HCT116 (cell line): ENCODE results near the gene PARP9.

ENCODE experiments used
- CEBPB ChIP-seq: IDR thresholded peaks from 2 replicates; pipeline ENCODE4 v1.6.1; 2012; ENCODE audit warnings: low read depth
- EGR1 ChIP-seq: IDR thresholded peaks from 2 replicates; pipeline ENCODE4 v1.6.1; 2012; ENCODE audit warnings: low read depth
- EZH2 ChIP-seq: fragments of 200-600 bp; sonication (generic); IDR thresholded peaks from 2 replicates; pipeline ENCODE4 v1.6.1; 2017; ENCODE audit warnings: antibody characterized with exemption, mixed run types
- EZH2phosphoT487 ChIP-seq: fragments of 200-600 bp; IDR thresholded peaks from 2 replicates; pipeline ENCODE4 v1.6.1; 2018; ENCODE audit warnings: antibody characterized with exemption, borderline replicate concordance
- POLR2A ChIP-seq: IDR thresholded peaks from 2 replicates; pipeline ENCODE4 v1.7.0; 2011; ENCODE audit warnings: borderline replicate concordance; ENCODE audit not compliant: insufficient read depth, insufficient read length; ENCODE audit errors: extremely low read depth
- POLR2AphosphoS5 ChIP-seq: IDR thresholded peaks from 2 replicates; pipeline ENCODE4 v1.6.1; 2011; ENCODE audit warnings: mild to moderate bottlenecking, low read depth, low read length, moderate library complexity
- RAD21 ChIP-seq: IDR thresholded peaks from 2 replicates; pipeline ENCODE4 v1.6.1; 2012; ENCODE audit warnings: low read depth, mild to moderate bottlenecking
- YY1 ChIP-seq: IDR thresholded peaks from 2 replicates; pipeline ENCODE4 v1.6.1; 2011; ENCODE audit warnings: low read length, low read depth, moderate library complexity, mild to moderate bottlenecking; ENCODE audit not compliant: insufficient replicate concordance; ENCODE audit errors: extremely low read depth
- ZFX ChIP-seq: fragments of 450-650 bp; IDR thresholded peaks from 2 replicates; pipeline ENCODE4 v1.6.1; 2017
- ZNF274 ChIP-seq: fragments of 200-500 bp; sonication (Bioruptor generic); IDR thresholded peaks from 2 replicates; pipeline ENCODE4 v1.6.1; 2014; ENCODE audit warnings: mild to moderate bottlenecking, low read depth, low read length, inconsistent platforms
- TF ChIP-seq, protein P1 (sequence below), 3 experiments: fragments of 200-600 bp in 1 of 3; sonication (generic) in 1 of 3; IDR thresholded peaks in 2 of 3; conservative IDR thresholded peaks in 1 of 3; 2 replicates each; pipeline ENCODE4 v1.5.1; 2012 to 2017; ENCODE audit warnings: low read depth in 2 of 3, low read length in 2 of 3, antibody characterized with exemption in 1 of 3, borderline replicate concordance in 1 of 3, control low read depth in 1 of 3, mild to moderate bottlenecking in 1 of 3, mixed read lengths in 1 of 3, mixed run types in 1 of 3, moderate library complexity in 1 of 3; ENCODE audit not compliant: insufficient read depth in 1 of 3
- TF ChIP-seq, protein P2 (sequence below): IDR thresholded peaks from 2 replicates; pipeline ENCODE4 v1.6.1; 2012; ENCODE audit warnings: low read depth

- TF ChIP-seq POLR2A, result no peak
- TF ChIP-seq POLR2AphosphoS5, result no peak
- TF ChIP-seq CEBPB, result no peak
- TF ChIP-seq, protein P1, sequence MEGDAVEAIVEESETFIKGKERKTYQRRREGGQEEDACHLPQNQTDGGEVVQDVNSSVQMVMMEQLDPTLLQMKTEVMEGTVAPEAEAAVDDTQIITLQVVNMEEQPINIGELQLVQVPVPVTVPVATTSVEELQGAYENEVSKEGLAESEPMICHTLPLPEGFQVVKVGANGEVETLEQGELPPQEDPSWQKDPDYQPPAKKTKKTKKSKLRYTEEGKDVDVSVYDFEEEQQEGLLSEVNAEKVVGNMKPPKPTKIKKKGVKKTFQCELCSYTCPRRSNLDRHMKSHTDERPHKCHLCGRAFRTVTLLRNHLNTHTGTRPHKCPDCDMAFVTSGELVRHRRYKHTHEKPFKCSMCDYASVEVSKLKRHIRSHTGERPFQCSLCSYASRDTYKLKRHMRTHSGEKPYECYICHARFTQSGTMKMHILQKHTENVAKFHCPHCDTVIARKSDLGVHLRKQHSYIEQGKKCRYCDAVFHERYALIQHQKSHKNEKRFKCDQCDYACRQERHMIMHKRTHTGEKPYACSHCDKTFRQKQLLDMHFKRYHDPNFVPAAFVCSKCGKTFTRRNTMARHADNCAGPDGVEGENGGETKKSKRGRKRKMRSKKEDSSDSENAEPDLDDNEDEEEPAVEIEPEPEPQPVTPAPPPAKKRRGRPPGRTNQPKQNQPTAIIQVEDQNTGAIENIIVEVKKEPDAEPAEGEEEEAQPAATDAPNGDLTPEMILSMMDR (IDR thresholded peaks at IDR 0.05 in 2 of 3, conservative IDR thresholded peaks at IDR 0.05 in 1 of 3; ENCODE audit: borderline replicate concordance in 1 of 3, insufficient read depth in 1 of 3, low read depth in 2 of 3, low read length in 2 of 3), result no peak
- no peak for TF ChIP-seq EZH2
- TF ChIP-seq ZNF274, result no peak
- TF ChIP-seq YY1, result no peak
- no peak for TF ChIP-seq EGR1
- no peak for TF ChIP-seq RAD21
- no peak for TF ChIP-seq ZFX
- no peak for TF ChIP-seq EZH2phosphoT487
- TF ChIP-seq, protein P2, sequence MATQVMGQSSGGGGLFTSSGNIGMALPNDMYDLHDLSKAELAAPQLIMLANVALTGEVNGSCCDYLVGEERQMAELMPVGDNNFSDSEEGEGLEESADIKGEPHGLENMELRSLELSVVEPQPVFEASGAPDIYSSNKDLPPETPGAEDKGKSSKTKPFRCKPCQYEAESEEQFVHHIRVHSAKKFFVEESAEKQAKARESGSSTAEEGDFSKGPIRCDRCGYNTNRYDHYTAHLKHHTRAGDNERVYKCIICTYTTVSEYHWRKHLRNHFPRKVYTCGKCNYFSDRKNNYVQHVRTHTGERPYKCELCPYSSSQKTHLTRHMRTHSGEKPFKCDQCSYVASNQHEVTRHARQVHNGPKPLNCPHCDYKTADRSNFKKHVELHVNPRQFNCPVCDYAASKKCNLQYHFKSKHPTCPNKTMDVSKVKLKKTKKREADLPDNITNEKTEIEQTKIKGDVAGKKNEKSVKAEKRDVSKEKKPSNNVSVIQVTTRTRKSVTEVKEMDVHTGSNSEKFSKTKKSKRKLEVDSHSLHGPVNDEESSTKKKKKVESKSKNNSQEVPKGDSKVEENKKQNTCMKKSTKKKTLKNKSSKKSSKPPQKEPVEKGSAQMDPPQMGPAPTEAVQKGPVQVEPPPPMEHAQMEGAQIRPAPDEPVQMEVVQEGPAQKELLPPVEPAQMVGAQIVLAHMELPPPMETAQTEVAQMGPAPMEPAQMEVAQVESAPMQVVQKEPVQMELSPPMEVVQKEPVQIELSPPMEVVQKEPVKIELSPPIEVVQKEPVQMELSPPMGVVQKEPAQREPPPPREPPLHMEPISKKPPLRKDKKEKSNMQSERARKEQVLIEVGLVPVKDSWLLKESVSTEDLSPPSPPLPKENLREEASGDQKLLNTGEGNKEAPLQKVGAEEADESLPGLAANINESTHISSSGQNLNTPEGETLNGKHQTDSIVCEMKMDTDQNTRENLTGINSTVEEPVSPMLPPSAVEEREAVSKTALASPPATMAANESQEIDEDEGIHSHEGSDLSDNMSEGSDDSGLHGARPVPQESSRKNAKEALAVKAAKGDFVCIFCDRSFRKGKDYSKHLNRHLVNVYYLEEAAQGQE, result no peak
These were observed 47.2 kb downstream of the PARP9 start for GRCh38 chr3:122516846-122517360.
